Parathyroid adenoma (tissue), 2 donors: ENCODE data around the gene RPL13A.

Experiments
- H2AFZ ChIP-seq: fragments of 300-600 bp; sonication (generic); one replicate; pipeline ENCODE4 v1.7.0; 2017; ENCODE audit warnings: antibody characterized with exemption, mild to moderate bottlenecking
- H3K27ac ChIP-seq: fragments of 300-600 bp; sonication (generic); one replicate; pipeline ENCODE4 v1.7.0; 2017
- H3K27me3 ChIP-seq: fragments of 300-600 bp; sonication (generic); one replicate; pipeline ENCODE4 v1.7.0; 2017; ENCODE audit warnings: low read length; ENCODE audit not compliant: control insufficient read depth, insufficient read depth
- H3K36me3 ChIP-seq: fragments of 300-600 bp; sonication (generic); one replicate; pipeline ENCODE4 v1.7.0; 2017; ENCODE audit warnings: low read length; ENCODE audit not compliant: control insufficient read depth, insufficient read depth
- H3K4me1 ChIP-seq: fragments of 300-600 bp; sonication (generic); one replicate; pipeline ENCODE4 v1.7.0; 2017; ENCODE audit warnings: control low read depth
- H3K4me2 ChIP-seq: fragments of 300-600 bp; sonication (generic); one replicate; pipeline ENCODE4 v1.7.0; 2017; ENCODE audit warnings: low read length
- H3K4me3 ChIP-seq: fragments of 300-600 bp; sonication (generic); one replicate; pipeline ENCODE4 v1.7.0; 2017; ENCODE audit warnings: low read depth, low read length
- H3K79me2 ChIP-seq: fragments of 300-600 bp; sonication (generic); one replicate; pipeline ENCODE4 v1.7.0; 2017; ENCODE audit warnings: control low read depth
- H3K9ac ChIP-seq: fragments of 300-600 bp; sonication (generic); one replicate; pipeline ENCODE4 v1.7.0; 2017; ENCODE audit warnings: mild to moderate bottlenecking
- H3K9me3 ChIP-seq: fragments of 300-600 bp; sonication (generic); one replicate; pipeline ENCODE4 v1.7.0; 2017; ENCODE audit warnings: low read length; ENCODE audit not compliant: control insufficient read depth
- TF ChIP-seq, protein P1 (sequence below): fragments of 300-600 bp; sonication (generic); IDR thresholded peaks from one replicate; pipeline ENCODE4 v1.7.0; 2017; ENCODE audit warnings: antibody characterized with exemption, mild to moderate bottlenecking
- donor health status: primary hyperparathyroidism.

RPL13A gene

GRCh38 chr19:49450405-49450804 is 37.0 kb upstream of the RPL13A start:
- peak overlapping the region; percentile 18 for H3K4me2 ChIP-seq
- no peaks in the 10 kb centered on the region for H3K36me3 ChIP-seq
- H3K79me2 ChIP-seq: no peaks in the 10 kb centered on the region
- H3K27me3 ChIP-seq: no peaks in the 10 kb centered on the region
- TF ChIP-seq, protein P1, sequence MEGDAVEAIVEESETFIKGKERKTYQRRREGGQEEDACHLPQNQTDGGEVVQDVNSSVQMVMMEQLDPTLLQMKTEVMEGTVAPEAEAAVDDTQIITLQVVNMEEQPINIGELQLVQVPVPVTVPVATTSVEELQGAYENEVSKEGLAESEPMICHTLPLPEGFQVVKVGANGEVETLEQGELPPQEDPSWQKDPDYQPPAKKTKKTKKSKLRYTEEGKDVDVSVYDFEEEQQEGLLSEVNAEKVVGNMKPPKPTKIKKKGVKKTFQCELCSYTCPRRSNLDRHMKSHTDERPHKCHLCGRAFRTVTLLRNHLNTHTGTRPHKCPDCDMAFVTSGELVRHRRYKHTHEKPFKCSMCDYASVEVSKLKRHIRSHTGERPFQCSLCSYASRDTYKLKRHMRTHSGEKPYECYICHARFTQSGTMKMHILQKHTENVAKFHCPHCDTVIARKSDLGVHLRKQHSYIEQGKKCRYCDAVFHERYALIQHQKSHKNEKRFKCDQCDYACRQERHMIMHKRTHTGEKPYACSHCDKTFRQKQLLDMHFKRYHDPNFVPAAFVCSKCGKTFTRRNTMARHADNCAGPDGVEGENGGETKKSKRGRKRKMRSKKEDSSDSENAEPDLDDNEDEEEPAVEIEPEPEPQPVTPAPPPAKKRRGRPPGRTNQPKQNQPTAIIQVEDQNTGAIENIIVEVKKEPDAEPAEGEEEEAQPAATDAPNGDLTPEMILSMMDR: no peak
- no peaks in the 10 kb centered on the region for H3K9me3 ChIP-seq
- H3K4me1 ChIP-seq: no peaks in the 10 kb centered on the region
- no peak overlapping the region for H3K9ac ChIP-seq
- H2AFZ ChIP-seq: no peak overlapping the region
- H3K4me3 ChIP-seq: no peak overlapping the region
- no peak overlapping the region for H3K27ac ChIP-seq

DNA sequence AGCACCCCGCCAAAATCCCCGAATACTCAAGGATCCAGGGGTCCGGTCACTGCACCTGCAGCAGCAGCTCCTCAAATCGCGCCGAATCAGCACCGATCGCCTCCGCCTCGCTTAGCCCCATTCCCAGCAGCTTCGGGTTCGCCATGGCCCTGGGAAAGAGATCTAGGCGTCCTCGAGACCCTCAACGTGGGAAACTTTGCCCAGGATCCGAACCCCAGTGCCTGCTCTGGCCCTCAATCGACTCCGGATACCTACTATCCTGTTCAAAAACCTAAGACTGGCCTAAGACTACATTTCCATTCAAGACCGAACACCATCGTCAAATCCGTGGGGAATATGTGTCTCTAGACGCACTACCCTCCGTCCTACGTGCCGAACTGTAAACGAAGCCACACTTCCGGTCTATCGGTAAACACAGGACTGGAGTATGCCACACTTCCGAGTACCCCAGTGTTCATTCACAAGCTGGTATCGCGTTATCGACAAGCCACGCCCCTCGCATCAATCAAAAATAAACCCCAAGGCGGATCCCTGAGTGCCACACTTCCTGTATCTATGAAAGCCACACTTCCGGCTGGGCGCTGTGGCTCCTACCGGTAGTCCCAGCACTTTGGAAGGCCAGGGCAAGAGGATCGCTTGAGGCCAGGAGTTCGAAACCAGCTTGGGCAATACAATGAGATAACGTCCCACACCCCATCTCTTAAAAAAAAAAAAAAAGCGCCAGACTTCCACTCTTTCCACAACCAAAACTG is 35.8 kb upstream of the RPL13A start, which contains the start of gene PIH1D1:
Gene PIH1D1 (minus strand): TSS at position 385 of the 752 bp plus-strand sequence. CDS start 240 bp downstream, at position 145.
- H3K9me3 ChIP-seq: no peaks in the 10 kb centered on the region
- TF ChIP-seq, protein P1: peak; percentile 15
- H3K27ac ChIP-seq: peak within 1 kb of the TSS; percentile 85
- H3K4me3 ChIP-seq: peak within 1 kb of the TSS; percentile 96
- no peaks in the 10 kb centered on the region for H3K36me3 ChIP-seq
- H3K4me1 ChIP-seq: no peaks in the 10 kb centered on the region
- no peaks in the 10 kb centered on the region for H3K27me3 ChIP-seq
- no peaks in the 10 kb centered on the region for H3K79me2 ChIP-seq
- peak within 1 kb of the TSS; percentile 50 for H3K9ac ChIP-seq
- peak within 1 kb of the TSS; percentile 95 for H2AFZ ChIP-seq
- H3K4me2 ChIP-seq: peak within 1 kb of the TSS; percentile 100

GRCh38 chr19:49453013-49453756 is 34.2 kb upstream of the RPL13A start, which contains the start of gene ALDH16A1:
Gene ALDH16A1 (plus strand): TSS chr19:49453225. CDS start chr19:49453332, 107 bp downstream.
- H3K79me2 ChIP-seq: no peaks in the 10 kb centered on the region
- H3K9ac ChIP-seq: peak within 1 kb of the TSS; percentile 20
- H3K4me2 ChIP-seq: peak within 1 kb of the TSS; percentile 100
- no peaks in the 10 kb centered on the region for H3K4me1 ChIP-seq
- no peaks in the 10 kb centered on the region for H3K9me3 ChIP-seq
- TF ChIP-seq, protein P1: no peak
- peak within 1 kb of the TSS; percentile 95 for H2AFZ ChIP-seq
- no peaks in the 10 kb centered on the region for H3K27me3 ChIP-seq
- H3K36me3 ChIP-seq: no peaks in the 10 kb centered on the region
- H3K27ac ChIP-seq: peak within 1 kb of the TSS; percentile 85
- H3K4me3 ChIP-seq: peak within 1 kb of the TSS; percentile 96

- Histone ChIP-seq H3K4me2 (peak overlapping the region; percentile 100), H3K9me3 (no peaks in the 10 kb centered on the region), H3K4me3 (peak overlapping the region; percentile 96), H3K4me1 (no peaks in the 10 kb centered on the region), H3K27me3 (no peaks in the 10 kb centered on the region), H3K36me3 (no peaks in the 10 kb centered on the region), H3K9ac (peak overlapping the region; percentile 20), H2AFZ (peak overlapping the region; percentile 75), H3K27ac (peak overlapping the region; percentile 85), H3K79me2 (no peaks in the 10 kb centered on the region)
- TF ChIP-seq, protein P1: no peak
Measured at GRCh38 chr19:49453757-49454240, 33.6 kb upstream of the RPL13A start.
